Regular cardiac myocyte (primary cell): ENCODE measurements around the gene FBXO40. TPM values are rescaled to one million over a fixed set of nuclear protein-coding genes. Genes with fewer than 3 reads are reported as not detected.

ENCODE experiments used
- total RNA-seq: library from RNA; depleted of rRNA; stranded (reverse); fragments of >200 nt; gene quantifications from 2 replicates; pipeline ENCODE4 v1.2.3, GENCODE V29; 2014

FBXO40 gene, protein sequence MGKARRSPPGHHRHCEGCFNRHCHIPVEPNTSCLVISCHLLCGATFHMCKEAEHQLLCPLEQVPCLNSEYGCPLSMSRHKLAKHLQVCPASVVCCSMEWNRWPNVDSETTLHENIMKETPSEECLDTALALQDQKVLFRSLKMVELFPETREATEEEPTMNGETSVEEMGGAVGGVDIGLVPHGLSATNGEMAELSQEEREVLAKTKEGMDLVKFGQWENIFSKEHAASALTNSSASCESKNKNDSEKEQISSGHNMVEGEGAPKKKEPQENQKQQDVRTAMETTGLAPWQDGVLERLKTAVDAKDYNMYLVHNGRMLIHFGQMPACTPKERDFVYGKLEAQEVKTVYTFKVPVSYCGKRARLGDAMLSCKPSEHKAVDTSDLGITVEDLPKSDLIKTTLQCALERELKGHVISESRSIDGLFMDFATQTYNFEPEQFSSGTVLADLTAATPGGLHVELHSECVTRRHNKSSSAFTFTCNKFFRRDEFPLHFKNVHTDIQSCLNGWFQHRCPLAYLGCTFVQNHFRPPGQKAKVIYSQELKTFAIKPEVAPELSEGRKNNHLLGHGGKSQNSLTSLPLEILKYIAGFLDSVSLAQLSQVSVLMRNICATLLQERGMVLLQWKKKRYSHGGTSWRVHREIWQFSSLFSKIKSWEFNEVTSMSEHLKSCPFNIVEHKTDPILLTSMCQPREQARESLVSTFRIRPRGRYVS
- not detected in 2 replicates for total RNA-seq

DNA sequence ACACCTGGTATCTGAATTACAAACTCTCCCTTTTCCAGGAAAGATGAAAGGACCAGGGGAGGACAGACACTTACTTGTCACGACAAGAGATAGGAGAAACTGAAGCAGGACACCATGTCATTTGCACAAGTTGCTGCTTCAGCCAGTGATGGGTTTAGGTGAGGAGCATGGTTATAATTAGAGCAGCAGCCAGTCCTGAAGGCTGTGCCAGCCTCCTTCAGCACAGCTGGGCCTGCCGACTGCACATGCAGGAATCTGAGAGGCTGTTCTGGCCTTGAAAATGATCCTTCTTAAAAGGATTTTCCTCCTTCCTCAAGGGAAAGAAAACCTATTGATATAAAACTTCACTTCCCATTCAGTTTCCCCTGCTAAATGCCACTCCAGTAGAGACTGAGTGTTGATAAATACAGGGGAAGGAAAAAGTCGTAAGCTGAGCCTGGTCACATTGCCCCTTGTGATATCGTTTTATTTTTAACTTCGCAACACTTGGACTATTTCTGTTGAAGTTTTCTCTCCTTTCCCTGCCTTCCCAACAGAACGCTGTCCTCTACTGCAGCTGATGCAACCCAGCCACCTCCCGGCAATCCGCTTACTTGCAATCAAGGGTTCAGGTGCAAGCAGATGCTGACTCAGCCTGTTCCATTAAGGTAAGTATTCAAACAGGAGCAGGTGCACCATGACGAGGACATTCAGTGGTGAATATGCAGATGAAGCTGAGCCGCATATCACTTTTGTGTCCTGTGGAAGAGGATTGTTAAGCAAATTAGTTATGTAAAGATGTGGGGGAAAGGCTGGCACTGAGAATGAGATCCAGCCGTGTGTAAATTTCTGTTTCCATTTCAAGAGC is at the start of gene FBXO40:
Gene FBXO40 (plus strand): TSS at position 524 of the 847 bp plus-strand sequence. CDS start 27,197 bp downstream, outside the sequence.

DNA sequence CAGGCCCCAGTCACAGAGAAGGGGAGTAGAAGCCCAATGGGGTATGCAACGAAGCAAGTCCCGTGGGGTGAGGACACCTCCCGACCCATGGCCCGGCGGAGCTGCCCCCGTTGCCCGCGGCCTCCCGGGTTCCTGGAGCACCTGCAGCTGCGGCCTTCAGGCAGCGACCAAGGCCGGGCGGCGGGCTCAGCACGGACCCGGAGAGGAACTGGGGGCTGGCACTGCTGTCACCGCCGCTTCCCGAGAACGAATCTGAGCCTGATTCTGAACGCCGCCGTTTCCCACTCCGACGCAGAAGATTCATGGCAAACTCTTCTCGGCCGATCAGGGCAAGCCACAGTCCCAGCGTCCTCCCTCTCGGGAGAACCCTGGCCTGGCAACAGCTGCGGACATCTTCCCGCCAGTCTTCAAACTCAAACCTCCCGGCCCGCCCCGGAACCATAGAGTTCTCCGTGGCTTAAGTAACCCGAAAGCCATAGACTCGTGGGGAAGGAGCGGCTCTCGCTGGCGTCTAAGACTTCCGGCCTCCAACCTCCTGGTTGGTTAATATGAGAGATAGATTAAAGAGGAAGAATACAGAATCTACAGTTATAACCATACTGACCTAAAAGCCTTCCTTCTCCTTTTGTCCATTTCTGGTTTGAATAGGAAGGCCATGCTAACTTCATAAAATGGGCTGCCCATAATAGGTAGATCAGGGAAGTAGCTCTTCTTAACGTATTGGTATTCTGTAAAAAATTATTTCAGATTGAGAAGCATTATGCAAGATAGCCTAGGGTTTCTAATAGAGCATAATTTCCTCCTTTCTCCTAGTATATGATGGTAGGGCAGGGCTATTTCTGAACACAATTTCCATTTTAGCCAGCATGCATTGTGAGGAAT is 47.4 kb upstream of the FBXO40 start, which contains the start of gene POLQ:
Gene POLQ (minus strand): TSS at position 415 of the 882 bp plus-strand sequence. CDS start 111 bp downstream, at position 304.

DNA sequence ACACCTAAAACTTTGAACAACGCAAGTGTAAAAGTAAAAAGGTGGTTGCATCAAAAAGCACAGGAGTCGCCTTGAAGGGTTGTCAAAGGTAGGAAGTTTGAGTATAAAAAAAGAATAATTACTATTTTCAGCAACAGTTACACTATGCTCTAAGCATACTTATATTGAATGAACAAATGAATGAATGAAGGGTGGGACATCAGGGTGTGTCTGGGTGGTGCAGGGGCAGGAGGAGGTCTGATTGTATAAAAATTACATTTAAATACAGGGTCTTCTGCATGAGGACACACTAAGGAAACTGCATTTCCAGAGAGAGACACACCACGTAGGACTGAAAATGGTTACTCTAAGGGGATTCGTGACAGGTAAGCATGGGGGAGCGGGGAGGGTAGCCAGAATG is 25.5 kb upstream of the FBXO40 start, which contains the start of gene ARGFX:
Gene ARGFX (plus strand): TSS at position 301 of the 400 bp plus-strand sequence. CDS start 2,765 bp downstream, outside the sequence.

DNA sequence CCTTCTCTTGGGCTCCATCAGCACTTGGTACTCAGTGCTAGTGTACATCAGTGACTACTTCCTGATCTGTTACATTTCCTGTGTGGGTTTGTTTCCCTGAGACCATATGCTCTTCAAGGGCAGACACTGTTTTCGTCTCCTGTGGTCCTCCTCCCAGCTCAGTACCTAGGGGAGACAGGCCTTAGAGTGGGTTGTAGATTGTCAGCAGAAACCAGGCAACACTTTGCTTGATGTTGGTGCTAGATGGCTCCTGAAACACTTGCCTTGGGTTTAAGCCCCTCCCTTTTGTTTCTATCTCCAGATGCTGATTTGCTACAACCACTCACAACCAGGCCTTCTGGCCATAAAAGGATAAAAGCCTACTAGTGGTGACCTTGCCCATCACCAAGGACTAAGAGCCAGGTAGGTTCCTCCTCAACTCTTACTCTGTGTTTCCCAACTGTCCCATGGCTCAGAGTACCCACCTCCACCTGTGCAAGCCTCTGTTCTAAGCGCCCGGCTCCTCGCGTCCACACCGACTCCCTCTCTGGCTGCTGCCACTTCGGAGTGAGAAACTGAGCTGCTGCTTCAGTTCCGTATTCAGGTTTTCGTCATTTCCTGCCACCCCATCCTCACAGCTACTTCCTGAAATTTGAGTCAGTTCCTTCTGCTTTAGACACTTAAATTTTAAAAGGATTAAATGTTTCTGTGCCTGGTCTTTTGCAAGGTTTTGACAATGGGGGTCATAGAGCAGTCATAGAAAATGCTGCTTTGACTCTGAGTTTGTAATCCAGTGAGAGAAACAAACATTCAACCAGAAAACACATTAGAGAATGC is 67.4 kb downstream of the FBXO40 start, which contains the start of gene HCLS1:
Gene HCLS1 (minus strand): TSS at position 548 of the 816 bp plus-strand sequence. CDS start 2,556 bp downstream, outside the sequence.

Other genes starting within 250 kb of the FBXO40 start
- 1.7 and 11.3 TPM in 2 replicates for gene POLQ, start 47.4 kb upstream of the FBXO40 start, total RNA-seq
- not detected in 2 replicates for gene ARGFX, start 25.4 kb upstream of the FBXO40 start, total RNA-seq
- 0.77 and 1.7 TPM in 2 replicates for gene HCLS1, start 67.5 kb downstream of the FBXO40 start, total RNA-seq
- 33.7 and 58.1 TPM in 2 replicates for gene GOLGB1, start 156.4 kb downstream of the FBXO40 start, total RNA-seq
- 10.0 and 14.1 TPM in 2 replicates for gene IQCB1, start 241.7 kb downstream of the FBXO40 start, total RNA-seq
- 3.5 and 4.5 TPM in 2 replicates for gene EAF2, start 241.8 kb downstream of the FBXO40 start, total RNA-seq